GM23338 (cell line): ENCODE data around the gene PSMA5.

Source experiments
- CREB1 ChIP-seq: fragments of 250-450 bp; sonication (Bioruptor Pico); IDR thresholded peaks from 2 replicates; pipeline ENCODE4 v1.5.0; 2020; ENCODE audit warnings: low read depth, mild to moderate bottlenecking, moderate library complexity
- CTCF ChIP-seq, 2 experiments: fragments of 200-600 bp in 1 of 2; sonication (generic) in 1 of 2; conservative IDR thresholded peaks; 2 replicates each; pipeline versions ENCODE4 v1.5.1 to v1.6.1; 2016 to 2017; ENCODE audit warnings: antibody characterized with exemption in 2 of 2, low read depth in 2 of 2, mild to moderate bottlenecking in 2 of 2, moderate library complexity in 1 of 2
- ETS1 ChIP-seq: IDR thresholded peaks from 2 replicates; pipeline ENCODE4 v1.6.1; 2016; ENCODE audit warnings: antibody characterized with exemption
- EZH2 ChIP-seq: fragments of 200-600 bp; sonication (generic); IDR thresholded peaks from one replicate; pipeline ENCODE4 v1.8.0; 2017; ENCODE audit warnings: antibody characterized with exemption, mild to moderate bottlenecking, low read depth; ENCODE audit not compliant: unreplicated experiment
- EZH2phosphoT487 ChIP-seq: fragments of 200-600 bp; sonication (generic); IDR thresholded peaks from one replicate; pipeline ENCODE4 v1.8.1; 2018; ENCODE audit warnings: antibody characterized with exemption; ENCODE audit not compliant: unreplicated experiment
- POLR2AphosphoS5 ChIP-seq: IDR thresholded peaks from 2 replicates; pipeline ENCODE4 v1.6.1; 2016; ENCODE audit warnings: antibody characterized with exemption, low read depth
- REST ChIP-seq: IDR thresholded peaks from one replicate; pipeline ENCODE4 v1.6.1; 2018; ENCODE audit warnings: antibody characterized with exemption; ENCODE audit not compliant: unreplicated experiment
- ZNF331 ChIP-seq: fragments of 250-450 bp; sonication (Bioruptor Pico); IDR thresholded peaks from 2 replicates; pipeline ENCODE4 v1.5.0; 2020; ENCODE audit warnings: low read depth, mild to moderate bottlenecking, moderate library complexity

GRCh38 chr1:109372281-109372680 is 54.0 kb downstream of the PSMA5 start:
- no peak for TF ChIP-seq ETS1
- no peak for TF ChIP-seq CTCF (conservative IDR thresholded peaks at IDR 0.05; ENCODE audit: low read depth in 2 of 2)
- no peak for TF ChIP-seq EZH2phosphoT487
- TF ChIP-seq EZH2, result no peak
- TF ChIP-seq ZNF331 (CRISPR knock-in tag), result no peak
- no peak for TF ChIP-seq POLR2AphosphoS5
- no peak for TF ChIP-seq REST
- no peak for TF ChIP-seq CREB1 (CRISPR knock-in tag)
